Measurements from ENCODE around the gene ADAM8.

DNA sequence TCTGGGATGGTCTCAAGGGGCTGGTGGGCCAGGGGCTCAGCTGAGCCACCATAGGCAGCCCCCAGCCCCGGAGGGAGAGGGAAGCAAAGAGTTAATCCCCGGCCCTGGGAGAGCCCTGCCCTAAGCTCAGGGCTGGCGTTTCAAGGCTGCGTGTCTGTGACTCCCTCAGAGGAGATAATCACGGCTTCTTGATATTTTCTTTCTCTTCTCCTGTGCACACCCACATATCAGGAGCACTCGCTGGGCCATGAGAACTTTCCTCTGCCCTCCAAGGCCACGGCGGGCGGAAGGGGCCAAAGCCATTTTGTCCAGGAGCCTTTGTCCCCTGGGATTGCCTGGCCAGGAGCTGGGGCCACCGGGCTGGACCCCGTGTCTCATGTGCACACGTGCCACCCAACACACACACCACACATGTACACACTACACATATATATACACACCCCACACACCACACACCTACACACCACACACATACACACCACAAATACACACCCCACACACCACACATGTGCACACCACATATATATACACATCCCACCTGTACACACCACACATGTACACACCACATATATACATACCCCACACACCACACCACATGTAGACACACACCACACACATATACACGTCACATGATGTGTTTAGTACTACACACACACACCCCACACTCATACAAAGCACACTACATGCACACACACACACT is 22.1 kb downstream of the ADAM8 start:
- TF ChIP-seq POLR2A (IDR thresholded peaks at IDR 0.05) = peak in 1 of 2 donors; percentile 52
- TF ChIP-seq CTCF (IDR thresholded peaks at IDR 0.05) = no peak
